NCI-H524 (cell line): ENCODE measurements around the gene KCTD14.
"Not testable (repeated sequence)": the region's sequence is repeated elsewhere in the genome, so short reads cannot be mapped to it uniquely, and the experiment has no call there.

Experiments used
- DNase-seq, 2 experiments: peaks; one replicate each; lab custom pipeline; 2025; lab: John Stamatoyannopoulos, UW

KCTD14 gene, protein sequence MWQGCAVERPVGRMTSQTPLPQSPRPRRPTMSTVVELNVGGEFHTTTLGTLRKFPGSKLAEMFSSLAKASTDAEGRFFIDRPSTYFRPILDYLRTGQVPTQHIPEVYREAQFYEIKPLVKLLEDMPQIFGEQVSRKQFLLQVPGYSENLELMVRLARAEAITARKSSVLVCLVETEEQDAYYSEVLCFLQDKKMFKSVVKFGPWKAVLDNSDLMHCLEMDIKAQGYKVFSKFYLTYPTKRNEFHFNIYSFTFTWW

GRCh38 chr11:78022397-78023396 lies at the start of gene KCTD14:
TSS of gene KCTD14 (minus strand) at chr11:78023276. CDS start at chr11:78023249, 27 bp downstream.
- no peak for DNase-seq

GRCh38 chr11:78072455-78072854 lies 49.4 kb upstream of the KCTD14 start:
- DNase-seq: no peak

DNA sequence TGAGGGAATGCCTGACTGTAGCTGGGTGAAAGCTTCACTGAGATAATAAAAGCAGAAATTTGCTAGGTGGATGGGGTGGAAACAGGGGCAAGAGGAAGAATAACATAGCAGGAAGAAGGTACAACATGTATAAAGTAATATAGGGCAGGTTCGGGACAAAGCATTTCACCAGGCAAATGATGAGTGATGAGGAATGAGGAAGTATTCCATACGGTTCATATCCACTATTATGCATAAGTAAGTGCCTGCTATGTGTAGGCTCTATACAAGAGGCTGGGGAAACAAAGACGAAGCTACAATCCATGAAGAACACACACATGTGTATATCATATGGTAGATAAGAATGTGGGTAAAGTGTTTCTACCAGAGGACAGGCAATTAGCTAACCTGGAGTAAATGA lies 48.6 kb upstream of the KCTD14 start:
- no peak for DNase-seq

DNA sequence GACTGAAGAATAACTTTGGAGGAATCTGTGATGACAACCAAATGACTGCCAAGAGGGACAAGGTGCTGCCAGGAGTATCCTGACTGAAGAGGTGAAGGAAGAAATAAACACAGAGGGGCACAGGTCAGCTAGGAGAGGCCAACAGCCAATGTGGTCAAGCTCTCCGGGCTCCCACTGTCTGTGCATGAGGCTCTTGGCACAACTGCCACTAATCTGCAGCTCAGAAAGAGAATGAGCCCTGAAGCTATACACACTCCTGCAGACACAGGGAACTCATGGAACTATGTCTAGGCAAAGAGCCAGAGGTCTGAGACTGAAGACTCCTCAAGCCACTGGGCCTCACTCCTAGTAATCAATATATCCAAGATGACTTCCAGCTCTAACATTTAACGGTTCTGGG lies 47.5 kb upstream of the KCTD14 start:
- no peak for DNase-seq

DNA sequence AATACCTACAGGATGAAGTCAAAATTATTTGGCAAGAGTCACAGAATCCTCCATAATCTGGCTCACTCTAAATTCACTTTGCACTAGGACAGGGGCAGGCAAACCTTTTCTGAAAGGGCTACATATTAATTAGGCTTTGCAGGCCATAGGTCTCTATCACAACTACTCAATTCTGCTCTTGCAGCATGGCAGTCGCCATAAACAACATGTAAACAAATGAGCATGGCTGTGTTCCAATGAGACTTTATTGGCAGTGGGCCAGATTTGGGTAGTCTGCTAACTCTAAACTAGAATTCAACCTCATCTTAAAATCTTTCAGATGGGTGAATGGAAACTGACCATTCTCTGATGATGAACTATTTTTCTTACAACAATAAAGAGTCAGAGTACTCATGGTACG lies 46.4 kb upstream of the KCTD14 start:
- DNase-seq: no peak

- no peak for DNase-seq
Measured at GRCh38 chr11:78067704-78068103, 44.6 kb upstream of the KCTD14 start.

DNA sequence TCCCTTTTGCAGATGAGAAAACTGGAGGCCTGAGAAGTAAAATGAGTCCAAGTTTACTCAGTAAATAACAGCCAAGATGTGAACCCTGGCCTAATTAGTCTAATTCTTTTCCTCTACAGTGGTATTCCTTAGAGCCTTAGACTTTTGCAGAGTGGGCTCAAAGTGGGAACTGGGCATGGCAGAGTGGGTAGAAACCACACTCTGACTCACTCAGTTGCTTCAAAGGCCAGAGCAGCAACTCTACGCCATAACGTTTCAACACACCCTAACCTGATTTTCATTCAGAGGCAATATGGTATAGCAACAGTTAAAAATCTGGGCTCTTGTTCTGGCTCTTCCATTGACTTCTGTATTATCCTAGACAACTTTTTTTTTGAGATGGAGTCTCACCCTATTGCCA lies 43.4 kb upstream of the KCTD14 start:
- no peak for DNase-seq

GRCh38 chr11:78065203-78065602 lies 42.1 kb upstream of the KCTD14 start:
- DNase-seq: no peak

GRCh38 chr11:78063440-78064181 lies 40.5 kb upstream of the KCTD14 start, which contains the start of gene THRSP:
TSS of gene THRSP (plus strand) at chr11:78063861. CDS start at chr11:78063882, 21 bp downstream.
- no peak for DNase-seq

- no peak for DNase-seq
Measured at GRCh38 chr11:78062671-78063070, 39.6 kb upstream of the KCTD14 start.

GRCh38 chr11:78061921-78062311 lies 38.8 kb upstream of the KCTD14 start:
- no peak for DNase-seq

DNA sequence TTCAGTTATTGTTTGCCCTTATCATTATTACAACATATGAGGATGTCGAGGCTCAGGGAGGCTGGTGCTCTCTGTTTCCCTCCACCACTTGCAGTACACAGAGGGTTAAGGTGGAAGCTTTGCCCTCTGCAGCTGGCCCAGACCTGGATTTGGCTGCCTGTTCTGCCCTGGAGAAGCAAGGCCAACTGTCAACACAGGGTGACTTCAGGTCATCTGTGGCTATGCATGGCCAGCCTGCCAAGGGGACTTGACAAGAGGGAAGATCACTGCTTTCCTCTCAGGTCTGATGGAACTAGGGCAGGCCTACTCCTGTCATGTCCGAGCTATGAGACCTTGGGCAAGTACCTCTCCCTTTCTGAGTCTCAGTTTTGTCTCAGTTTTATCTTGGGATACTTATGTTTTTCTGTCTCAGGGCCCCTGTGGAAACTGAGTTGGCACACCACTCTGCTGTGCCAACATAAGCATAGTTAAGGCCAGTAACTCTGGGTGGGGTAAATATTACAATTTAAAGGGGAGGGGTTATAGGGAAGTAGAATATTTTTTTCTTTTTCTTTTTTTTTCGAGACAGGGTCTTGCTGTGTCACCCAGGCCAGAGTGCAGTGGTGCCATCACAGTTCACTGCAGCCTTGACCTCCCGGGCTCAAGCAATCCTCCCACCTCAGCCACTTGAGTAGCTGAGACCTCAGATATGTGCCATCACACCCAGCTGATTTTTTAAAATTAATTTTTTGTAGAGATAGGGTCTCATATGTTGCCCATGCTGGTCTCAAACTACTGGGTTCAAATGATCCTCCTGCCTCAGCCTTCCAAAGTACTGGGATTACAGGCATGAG lies 38.2 kb upstream of the KCTD14 start:
- no peak for DNase-seq

- no peak for DNase-seq
Measured at GRCh38 chr11:78060533-78060932, 37.5 kb upstream of the KCTD14 start.

DNA sequence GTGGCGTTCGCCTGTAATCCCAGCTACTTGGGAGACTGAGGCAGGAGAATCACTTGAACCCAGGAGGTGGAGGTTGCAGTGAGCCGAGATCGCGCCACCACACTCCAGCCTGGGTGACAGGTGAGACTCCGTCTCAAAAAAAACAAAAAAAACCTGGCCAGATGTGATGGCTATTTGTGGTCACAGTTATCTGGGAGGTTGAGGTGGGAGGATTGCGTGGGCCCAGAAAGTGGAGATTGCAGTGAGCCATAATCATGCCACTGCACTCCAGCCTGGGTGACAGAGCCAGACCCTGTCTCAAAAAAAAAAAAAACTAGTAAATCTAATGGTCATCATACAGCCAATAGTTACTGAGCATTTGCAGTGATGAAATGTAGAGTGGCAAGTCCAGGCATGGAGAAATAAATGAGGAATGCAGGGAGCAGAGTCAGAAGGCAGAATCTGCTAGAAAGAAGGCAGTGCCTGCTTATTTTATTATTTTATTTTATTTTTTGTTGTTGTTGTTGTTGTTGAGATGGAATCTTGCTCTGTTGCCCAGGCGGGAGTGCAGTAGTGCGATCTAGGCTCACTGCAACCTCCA lies 36.8 kb upstream of the KCTD14 start:
- DNase-seq: not testable (repeated sequence)

DNA sequence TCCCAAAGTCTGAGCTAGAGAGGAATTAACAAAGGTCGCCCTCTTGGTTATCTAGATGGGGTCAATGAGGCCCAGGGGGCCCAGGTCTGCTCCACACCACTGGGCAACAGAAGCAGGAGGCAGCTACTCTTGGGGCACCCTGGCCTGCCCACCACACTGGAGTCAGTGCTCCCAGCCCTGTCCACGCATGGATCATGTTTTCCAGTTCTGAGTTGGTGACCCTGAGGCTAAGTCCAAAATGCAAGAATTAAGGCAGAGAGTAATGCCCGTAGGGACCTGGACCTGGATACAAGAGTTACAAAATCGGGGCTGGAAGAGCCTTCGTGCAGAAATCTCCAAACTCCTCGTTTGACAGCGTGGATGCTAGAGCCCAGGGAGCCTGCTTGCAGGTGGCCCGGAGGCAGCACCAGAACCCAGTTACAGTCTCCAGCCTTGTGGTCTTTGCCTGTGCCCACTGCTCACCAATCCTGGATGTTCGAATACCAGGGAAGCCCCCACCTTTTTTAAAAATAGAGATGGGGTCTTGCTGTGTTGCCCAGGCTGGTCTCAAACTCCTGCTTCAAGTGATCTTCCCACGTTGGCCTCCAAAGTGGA lies 34.5 kb upstream of the KCTD14 start:
- no peak for DNase-seq

GRCh38 chr11:78056093-78056492 lies 33.0 kb upstream of the KCTD14 start:
- no peak for DNase-seq

GRCh38 chr11:78054971-78055370 lies 31.9 kb upstream of the KCTD14 start:
- DNase-seq: no peak

DNA sequence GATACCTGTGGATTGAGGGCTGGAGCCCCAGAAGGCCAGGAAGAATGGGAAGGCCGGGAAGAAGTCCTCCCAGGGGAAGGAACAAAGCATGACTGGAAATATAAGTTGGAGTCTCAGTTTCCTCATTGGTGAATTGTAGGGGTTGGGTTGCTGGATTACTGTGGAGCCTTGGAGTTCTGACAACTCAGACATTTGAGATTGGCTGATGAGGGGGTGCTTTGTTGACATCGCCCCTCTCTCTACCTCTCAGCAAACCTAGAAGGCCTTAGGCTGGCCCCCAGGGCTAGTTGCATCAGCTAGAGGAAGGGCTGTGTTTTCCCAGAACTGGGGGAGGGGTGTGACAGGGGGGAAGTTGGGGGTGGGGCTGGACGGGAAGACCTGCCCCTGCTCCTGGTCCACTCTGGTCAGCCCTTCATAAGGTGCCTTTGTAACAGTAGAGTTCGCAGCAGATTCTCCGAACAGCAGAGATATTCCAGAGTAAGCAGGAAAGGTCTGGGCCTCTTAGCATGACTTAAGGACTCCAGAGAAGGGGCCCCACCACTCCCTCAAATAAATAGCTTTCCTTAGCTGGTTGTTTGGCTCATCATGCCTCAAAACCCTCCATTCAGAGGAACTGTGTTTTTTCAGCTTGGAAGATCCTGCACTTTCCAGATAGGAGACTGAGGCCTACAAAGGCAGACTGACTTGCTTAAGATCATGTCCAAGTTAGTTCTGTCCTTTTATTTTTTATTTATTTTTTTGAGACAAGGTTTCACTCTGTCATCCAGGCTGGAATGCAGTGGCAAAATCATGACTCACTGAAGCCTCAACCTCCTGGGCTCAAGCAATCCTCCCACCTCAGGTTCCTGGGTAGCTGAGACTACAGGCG lies 28.1 kb upstream of the KCTD14 start:
- no peak for DNase-seq

GRCh38 chr11:78049348-78049747 lies 26.3 kb upstream of the KCTD14 start:
- no peak for DNase-seq

GRCh38 chr11:78048561-78048960 lies 25.5 kb upstream of the KCTD14 start:
- DNase-seq: peak; percentile 32 to 84
